PC-3 (cell line): ENCODE measurements around the gene ISG20L2. TPM values are rescaled to one million over a fixed set of nuclear protein-coding genes. Genes with fewer than 3 reads are reported as not detected.
A peak's percentile ranks its signal among the peaks of the same experiment; 100 is the strongest.

Experiments
- ATAC-seq: fragments of 200-7000 bp; cut with Tn5 transposase; 2 replicates; pipeline ENCODE4 v1.9.1; 2020; ENCODE audit warnings: mild to moderate bottlenecking, moderate library complexity
- BruUV-seq: library from RNA; stranded (reverse); fragments of 400-500 nt; replicated peaks from 2 replicates; lab custom pipeline; 2021; lab: Mats Ljungman, UMichigan
- CTCF ChIA-PET: fragments of 300-600 bp; sonication (Branson Sonifier 250); formaldehyde crosslinking; loops from one replicate; lab custom pipeline; 2022; ENCODE audit warnings: antibody characterized with exemption; lab: Charles Lee
- POLR2A ChIA-PET: fragments of 300-600 bp; sonication (Branson Sonifier 250); formaldehyde crosslinking; loops from one replicate; lab custom pipeline; 2022; ENCODE audit warnings: antibody characterized with exemption; ENCODE audit not compliant: unreplicated experiment; lab: Charles Lee
- DNase-seq: peaks from one replicate; pipeline ENCODE4 v3.0.0-alpha.2; 2015
- H2AFZ ChIP-seq: fragments of 300-600 bp; sonication (generic); 2 replicates; pipeline ENCODE4 v1.6.0; 2016; ENCODE audit warnings: antibody characterized with exemption, low read length
- H3F3A ChIP-seq: fragments of 300-600 bp; sonication (generic); one replicate; pipeline ENCODE4 v1.6.0; 2017; ENCODE audit warnings: antibody characterized with exemption, low read length, control low read depth, mild to moderate bottlenecking; ENCODE audit not compliant: unreplicated experiment
- H3K27ac ChIP-seq: fragments of 300-600 bp; sonication (generic); 2 replicates; pipeline ENCODE4 v1.5.1; 2016; ENCODE audit warnings: mild to moderate bottlenecking, low read length
- H3K27me3 ChIP-seq: fragments of 300-600 bp; sonication (generic); 2 replicates; pipeline ENCODE4 v1.6.1; 2016; ENCODE audit warnings: low read length, mixed read lengths
- H3K36me3 ChIP-seq: fragments of 300-600 bp; sonication (generic); 2 replicates; pipeline ENCODE4 v1.6.1; 2016; ENCODE audit warnings: low read depth, mixed run types, low read length, mixed read lengths
- H3K4me1 ChIP-seq: fragments of 300-600 bp; sonication (generic); 2 replicates; pipeline ENCODE4 v1.5.1; 2016; ENCODE audit warnings: low read length; ENCODE audit not compliant: insufficient read depth
- H3K4me2 ChIP-seq: fragments of 300-600 bp; sonication (generic); 2 replicates; pipeline ENCODE4 v1.6.0; 2016; ENCODE audit warnings: low read length
- H3K4me3 ChIP-seq: fragments of 300-600 bp; sonication (generic); 2 replicates; pipeline ENCODE4 v1.5.1; 2016; ENCODE audit warnings: mild to moderate bottlenecking, low read length, mixed read lengths
- H3K79me2 ChIP-seq: fragments of 300-600 bp; sonication (generic); 2 replicates; pipeline ENCODE4 v1.6.1; 2017; ENCODE audit warnings: low read length, mixed read lengths
- H3K9ac ChIP-seq: fragments of 300-600 bp; sonication (generic); 2 replicates; pipeline ENCODE4 v1.6.0; 2016; ENCODE audit warnings: mild to moderate bottlenecking, low read length
- H3K9me2 ChIP-seq: fragments of 300-600 bp; sonication (generic); replicated peaks from 2 replicates; pipeline ENCODE4 v1.6.1; 2016; ENCODE audit warnings: mixed run types, low read length, mixed read lengths
- H3K9me3 ChIP-seq: fragments of 300-600 bp; sonication (generic); 2 replicates; pipeline ENCODE4 v1.6.1; 2016; ENCODE audit warnings: low read length, mixed read lengths
- H4K20me1 ChIP-seq: fragments of 300-600 bp; sonication (generic); 2 replicates; pipeline ENCODE4 v1.6.1; 2016; ENCODE audit warnings: low read length, mixed read lengths
- EZH2 ChIP-seq: fragments of 300-600 bp; sonication (generic); IDR thresholded peaks from one replicate; pipeline ENCODE4 v1.6.1; 2017; ENCODE audit warnings: antibody characterized with exemption, mild to moderate bottlenecking, low read length; ENCODE audit not compliant: unreplicated experiment
- EZH2phosphoT487 ChIP-seq: fragments of 300-600 bp; sonication (generic); IDR thresholded peaks from 2 replicates; pipeline ENCODE4 v1.6.1; 2018; ENCODE audit warnings: mild to moderate bottlenecking, antibody characterized with exemption, low read length, borderline replicate concordance
- intact Hi-C: fragments of 100-400 bp; cut with micrococcal nuclease; formaldehyde crosslinking; loops from 2 replicates; pipeline ENCODE4 v1.9.0; 2023
- total RNA-seq: library from RNA; depleted of rRNA; stranded (reverse); fragments of >200 nt; gene quantifications from 2 replicates; pipeline ENCODE4 v1.2.3, GENCODE V29; 2014
- TF ChIP-seq, protein P1 (sequence below): fragments of 300-600 bp; sonication (generic); conservative IDR thresholded peaks from 2 replicates; pipeline ENCODE4 v1.5.1; 2017; ENCODE audit warnings: antibody characterized with exemption, low read depth, mild to moderate bottlenecking, low read length

The ISG20L2 gene
- total RNA-seq, 1 experiment from 2014 or later: 39.2 TPM

- BruUV-seq: no TSS peak
- Histone ChIP-seq H3K36me3 (no peaks in the 10 kb centered on the region), H3K9ac (no peak overlapping the region), H3K4me2 (peak overlapping the region; percentile 40; the same call in 1 of the 2 replicates), H3F3A (no peaks in the 10 kb centered on the region), H2AFZ (no peak overlapping the region), H3K27ac (no peak overlapping the region), H3K79me2 (no peaks in the 10 kb centered on the region), H3K9me3 (no peaks in the 10 kb centered on the region), H3K27me3 (no peaks in the 10 kb centered on the region), H4K20me1 (no peaks in the 10 kb centered on the region), H3K9me2 (no peaks in the 10 kb centered on the region), H3K4me3 (no peak overlapping the region), H3K4me1 (peaks cover 38% of the 10 kb centered on the region)
- no peak for TF ChIP-seq EZH2phosphoT487
- no peak for TF ChIP-seq EZH2
- TF ChIP-seq, protein P1, sequence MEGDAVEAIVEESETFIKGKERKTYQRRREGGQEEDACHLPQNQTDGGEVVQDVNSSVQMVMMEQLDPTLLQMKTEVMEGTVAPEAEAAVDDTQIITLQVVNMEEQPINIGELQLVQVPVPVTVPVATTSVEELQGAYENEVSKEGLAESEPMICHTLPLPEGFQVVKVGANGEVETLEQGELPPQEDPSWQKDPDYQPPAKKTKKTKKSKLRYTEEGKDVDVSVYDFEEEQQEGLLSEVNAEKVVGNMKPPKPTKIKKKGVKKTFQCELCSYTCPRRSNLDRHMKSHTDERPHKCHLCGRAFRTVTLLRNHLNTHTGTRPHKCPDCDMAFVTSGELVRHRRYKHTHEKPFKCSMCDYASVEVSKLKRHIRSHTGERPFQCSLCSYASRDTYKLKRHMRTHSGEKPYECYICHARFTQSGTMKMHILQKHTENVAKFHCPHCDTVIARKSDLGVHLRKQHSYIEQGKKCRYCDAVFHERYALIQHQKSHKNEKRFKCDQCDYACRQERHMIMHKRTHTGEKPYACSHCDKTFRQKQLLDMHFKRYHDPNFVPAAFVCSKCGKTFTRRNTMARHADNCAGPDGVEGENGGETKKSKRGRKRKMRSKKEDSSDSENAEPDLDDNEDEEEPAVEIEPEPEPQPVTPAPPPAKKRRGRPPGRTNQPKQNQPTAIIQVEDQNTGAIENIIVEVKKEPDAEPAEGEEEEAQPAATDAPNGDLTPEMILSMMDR: no peak
- intact Hi-C loops: loop anchor here (1.0 kb wide), 1 partner anchor 16 kb away; no protein-coding TSS in a partner anchor
- ATAC-seq (peak; percentile 77), DNase-seq (peak; percentile 83)
- ChIA-PET POLR2A (interaction anchor here (0.5 kb wide), 1 partner anchor 22 kb away, joined by 5 read pairs; no protein-coding TSS in a partner anchor), CTCF (interaction anchor here (0.8 to 2.4 kb wide), 3 partner anchors 16 to 324 kb away, joined by 4 to 12 read pairs (median 5); no protein-coding TSS in a partner anchor)
Measured at GRCh38 chr1:156709757-156710489, 18.6 kb downstream of the ISG20L2 start.

DNA sequence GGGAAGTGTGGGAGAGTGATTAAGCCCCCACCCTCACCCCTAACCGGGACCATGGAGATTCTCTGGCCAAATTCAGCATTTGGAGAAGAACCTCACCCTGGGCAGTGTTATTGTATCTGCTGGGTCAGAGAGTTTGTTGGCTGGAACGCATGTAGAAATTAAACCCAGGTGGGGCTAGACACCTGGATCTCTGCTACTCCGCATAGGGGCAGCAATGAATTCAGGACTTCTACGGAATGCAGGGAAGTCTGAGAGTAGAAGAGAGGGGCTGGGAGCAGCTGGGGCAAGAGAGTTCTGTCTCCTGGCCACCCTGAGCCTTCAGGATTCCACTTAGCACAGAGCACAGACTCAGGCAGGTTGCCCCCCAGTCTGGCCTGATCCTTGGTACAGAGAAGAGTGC is 19.5 kb downstream of the ISG20L2 start:
- Histone ChIP-seq H3K79me2 (peaks cover 7% of the 10 kb centered on the region), H4K20me1 (no peaks in the 10 kb centered on the region), H3K9me2 (no peaks in the 10 kb centered on the region), H3K36me3 (no peaks in the 10 kb centered on the region), H3K4me1 (peaks cover 47% of the 10 kb centered on the region), H3F3A (no peaks in the 10 kb centered on the region), H3K4me3 (no peak overlapping the region), H3K9me3 (no peaks in the 10 kb centered on the region), H3K27me3 (no peaks in the 10 kb centered on the region), H3K4me2 (no peak overlapping the region), H3K27ac (no peak overlapping the region), H2AFZ (no peak overlapping the region), H3K9ac (no peak overlapping the region)
- ChIA-PET CTCF (no interaction called here), POLR2A (no interaction called here)
- intact Hi-C loops: loop anchor here (1.0 kb wide), 1 partner anchor 17 kb away; no protein-coding TSS in a partner anchor
- no peak for ATAC-seq
- no TSS peak for BruUV-seq
- TF ChIP-seq, protein P1: no peak
- TF ChIP-seq EZH2: no peak
- TF ChIP-seq EZH2phosphoT487: no peak
- DNase-seq: no peak
